NCI-H510A (cell line): ENCODE data around the gene KIAA1217.

Experiments
- DNase-seq: peaks from one replicate; lab custom pipeline; 2025; lab: John Stamatoyannopoulos, UW

KIAA1217 gene

GRCh38 chr10:24596217-24596930 is 387.4 kb downstream of the KIAA1217 start:
- no peak for DNase-seq

GRCh38 chr10:24597426-24597825 is 388.5 kb downstream of the KIAA1217 start:
- DNase-seq = no peak
